GM23338 (cell line): ENCODE data around the gene FTCD. TPM values are rescaled to one million over a fixed set of nuclear protein-coding genes. Genes with fewer than 3 reads are reported as not detected.

Experiments used
- ATAC-seq: fragments of 200-7000 bp; cut with Tn5 transposase; 3 replicates; pipeline ENCODE4 v1.9.1; 2020
- DNase-seq: peaks from one replicate; pipeline ENCODE4 v3.0.0-alpha.2; 2015; ENCODE audit warnings: low spot score
- H2AFZ ChIP-seq: fragments of 200-600 bp; sonication (generic); 2 replicates; pipeline ENCODE4 v1.8.0; 2016; ENCODE audit warnings: antibody characterized with exemption, mild to moderate bottlenecking, moderate library complexity
- H3F3A ChIP-seq: fragments of 200-600 bp; sonication (generic); replicated peaks from 2 replicates; pipeline ENCODE4 v1.8.0; 2017; ENCODE audit warnings: antibody characterized with exemption, mixed run types, low read depth
- H3K27ac ChIP-seq: fragments of 200-600 bp; sonication (generic); 2 replicates; pipeline ENCODE4 v1.6.1; 2016; ENCODE audit warnings: low read depth
- H3K27me3 ChIP-seq: fragments of 200-600 bp; sonication (generic); 2 replicates; pipeline ENCODE4 v1.8.0; 2016; ENCODE audit warnings: mild to moderate bottlenecking, mixed run types, moderate library complexity; ENCODE audit not compliant: insufficient read depth
- H3K36me3 ChIP-seq: fragments of 200-600 bp; sonication (generic); 2 replicates; pipeline ENCODE4 v1.8.0; 2016; ENCODE audit warnings: mild to moderate bottlenecking; ENCODE audit not compliant: insufficient read depth
- H3K4me1 ChIP-seq: fragments of 200-600 bp; sonication (generic); 2 replicates; pipeline ENCODE4 v1.8.0; 2016; ENCODE audit warnings: mild to moderate bottlenecking, moderate library complexity; ENCODE audit not compliant: insufficient read depth
- H3K4me2 ChIP-seq: fragments of 200-600 bp; sonication (generic); 2 replicates; pipeline ENCODE4 v1.7.1; 2017; ENCODE audit warnings: mixed run types
- H3K4me3 ChIP-seq: fragments of 200-600 bp; sonication (generic); 2 replicates; pipeline ENCODE4 v1.6.1; 2016; ENCODE audit warnings: mixed run types
- H3K79me2 ChIP-seq: fragments of 200-600 bp; sonication (generic); replicated peaks from 2 replicates; pipeline ENCODE4 v1.8.0; 2017; ENCODE audit warnings: mild to moderate bottlenecking; ENCODE audit not compliant: insufficient read depth
- H3K9me2 ChIP-seq: fragments of 200-600 bp; sonication (generic); 2 replicates; pipeline ENCODE4 v1.8.0; 2017; ENCODE audit not compliant: insufficient read depth
- H4K20me1 ChIP-seq: fragments of 200-600 bp; sonication (generic); replicated peaks from 2 replicates; pipeline ENCODE4 v1.8.0; 2017; ENCODE audit warnings: mild to moderate bottlenecking; ENCODE audit not compliant: insufficient read depth
- H3K27ac Mint-ChIP-seq: 2 replicates; pipeline ENCODE4 v1.8.0; 2020; ENCODE audit warnings: inconsistent platforms, mild to moderate bottlenecking, moderate library complexity, mixed read lengths
- H3K27me3 Mint-ChIP-seq: 3 replicates; pipeline ENCODE4 v1.8.0; 2022; ENCODE audit warnings: low read depth, mild to moderate bottlenecking, moderate library complexity, mixed read lengths, inconsistent platforms; ENCODE audit not compliant: insufficient read depth, poor library complexity
- H3K36me3 Mint-ChIP-seq: 3 replicates; pipeline ENCODE4 v1.8.0; 2021; ENCODE audit warnings: low read depth, mild to moderate bottlenecking, inconsistent platforms, moderate library complexity, mixed read lengths
- H3K4me1 Mint-ChIP-seq: 3 replicates; pipeline ENCODE4 v1.8.0; 2020; ENCODE audit warnings: mild to moderate bottlenecking, inconsistent platforms, mixed read lengths
- H3K4me3 Mint-ChIP-seq: 3 replicates; pipeline ENCODE4 v1.8.0; 2021; ENCODE audit warnings: moderate library complexity, mild to moderate bottlenecking, inconsistent platforms, mixed read lengths
- H3K9me3 Mint-ChIP-seq: 3 replicates; pipeline ENCODE4 v1.8.0; 2020; ENCODE audit warnings: moderate library complexity, mild to moderate bottlenecking, inconsistent platforms, mixed read lengths
- NANOG ChIP-seq: IDR thresholded peaks from 2 replicates; pipeline ENCODE4 v1.6.1; 2016; ENCODE audit warnings: antibody characterized with exemption, borderline replicate concordance
- POLR2AphosphoS5 ChIP-seq: IDR thresholded peaks from 2 replicates; pipeline ENCODE4 v1.6.1; 2016; ENCODE audit warnings: antibody characterized with exemption, low read depth
- polyA plus RNA-seq: library from polyadenylated mRNA; unstranded; fragments of >200 nt; fragmentation: Nextera tagmentation; extraction: Ambion mirVana; gene quantifications from 2 replicates; pipeline ENCODE4 v1.2.1, GENCODE V29; 2016
- total RNA-seq: library from RNA; depleted of rRNA; stranded (reverse); fragments of >200 nt; shearing (Covaris generic); gene quantifications from 2 replicates; pipeline ENCODE4 v1.2.3, GENCODE V29; 2014
- TF ChIP-seq, protein P1 (sequence below): IDR thresholded peaks from 2 replicates; pipeline ENCODE4 v1.6.1; 2016; ENCODE audit warnings: antibody characterized with exemption
- TF ChIP-seq, protein P2 (sequence below): fragments of 250-450 bp; sonication (Bioruptor Pico); IDR thresholded peaks from 2 replicates; pipeline ENCODE4 v1.5.0; 2020; ENCODE audit warnings: mild to moderate bottlenecking, moderate library complexity
- TF ChIP-seq, protein P3 (sequence below): IDR thresholded peaks from one replicate; pipeline ENCODE4 v1.6.1; 2018; ENCODE audit warnings: antibody characterized with exemption; ENCODE audit not compliant: unreplicated experiment

FTCD gene
- total and polyA plus RNA-seq, 2 experiments from 2014 or later, result 0.90 to 2.3 TPM

DNA sequence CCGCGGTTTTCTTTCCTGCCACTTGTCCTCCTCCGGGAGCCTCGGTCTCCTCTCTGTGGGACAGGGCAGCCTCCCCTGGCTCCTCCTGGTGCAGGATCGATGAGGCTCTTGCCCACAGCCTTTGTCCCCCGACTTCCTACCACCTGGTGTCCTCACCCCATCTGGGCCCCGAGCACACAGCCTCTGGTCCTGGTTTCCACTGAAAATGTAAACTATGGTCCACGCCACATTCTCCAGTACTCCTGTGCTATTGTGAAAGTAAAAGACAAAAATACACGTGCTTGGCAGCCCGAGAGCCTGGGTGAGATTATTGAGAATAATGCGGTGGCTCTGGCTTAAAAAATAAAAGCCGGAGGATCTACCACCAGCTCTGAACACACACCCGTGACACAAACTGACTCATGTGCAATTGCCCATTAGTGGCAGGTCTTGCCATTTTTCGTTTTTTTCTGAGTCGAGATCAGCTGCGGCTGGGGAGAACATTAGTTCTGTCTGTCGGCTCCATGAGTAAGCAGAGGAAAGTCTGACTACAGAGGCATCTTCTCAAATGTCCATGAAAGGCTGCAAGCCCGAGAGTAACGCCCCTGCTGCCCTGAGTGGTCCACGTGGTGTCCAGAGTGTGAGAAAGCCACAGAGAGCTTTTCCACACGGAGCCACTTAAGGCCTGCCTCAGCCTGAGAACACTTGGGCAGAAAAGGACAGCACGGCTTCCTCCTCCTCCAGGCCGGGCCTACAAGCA lies 63.2 kb downstream of the FTCD start:
- Histone ChIP-seq H3K4me3 (no peak overlapping the region), H2AFZ (no peak overlapping the region), H3K4me2 (no peak overlapping the region), H4K20me1 (no peaks in the 10 kb centered on the region), H3K27ac (no peak overlapping the region), H3F3A (no peaks in the 10 kb centered on the region), H3K27me3 (no peaks in the 10 kb centered on the region), H3K9me2 (0 out of 2 replicates have a peak, but pooled peaks cover 2% of the 10 kb centered on the region), H3K36me3 (no peaks in the 10 kb centered on the region), H3K4me1 (no peaks in the 10 kb centered on the region), H3K79me2 (no peaks in the 10 kb centered on the region)
- Mint-ChIP-seq H3K27ac (no peak overlapping the region), H3K27me3 (peaks cover 19% of the 10 kb centered on the region), H3K4me1 (peaks cover 3% of the 10 kb centered on the region; the same call in 1 of the 3 replicates), H3K9me3 (peaks cover 54% of the 10 kb centered on the region), H3K36me3 (peaks cover 35% of the 10 kb centered on the region), H3K4me3 (no peak overlapping the region)
- ATAC-seq (no peak), DNase-seq (no peak)
- TF ChIP-seq POLR2AphosphoS5 (no peak), NANOG (no peak)
- TF ChIP-seq, protein P1, sequence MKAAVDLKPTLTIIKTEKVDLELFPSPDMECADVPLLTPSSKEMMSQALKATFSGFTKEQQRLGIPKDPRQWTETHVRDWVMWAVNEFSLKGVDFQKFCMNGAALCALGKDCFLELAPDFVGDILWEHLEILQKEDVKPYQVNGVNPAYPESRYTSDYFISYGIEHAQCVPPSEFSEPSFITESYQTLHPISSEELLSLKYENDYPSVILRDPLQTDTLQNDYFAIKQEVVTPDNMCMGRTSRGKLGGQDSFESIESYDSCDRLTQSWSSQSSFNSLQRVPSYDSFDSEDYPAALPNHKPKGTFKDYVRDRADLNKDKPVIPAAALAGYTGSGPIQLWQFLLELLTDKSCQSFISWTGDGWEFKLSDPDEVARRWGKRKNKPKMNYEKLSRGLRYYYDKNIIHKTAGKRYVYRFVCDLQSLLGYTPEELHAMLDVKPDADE, result no peak
- TF ChIP-seq, protein P2, sequence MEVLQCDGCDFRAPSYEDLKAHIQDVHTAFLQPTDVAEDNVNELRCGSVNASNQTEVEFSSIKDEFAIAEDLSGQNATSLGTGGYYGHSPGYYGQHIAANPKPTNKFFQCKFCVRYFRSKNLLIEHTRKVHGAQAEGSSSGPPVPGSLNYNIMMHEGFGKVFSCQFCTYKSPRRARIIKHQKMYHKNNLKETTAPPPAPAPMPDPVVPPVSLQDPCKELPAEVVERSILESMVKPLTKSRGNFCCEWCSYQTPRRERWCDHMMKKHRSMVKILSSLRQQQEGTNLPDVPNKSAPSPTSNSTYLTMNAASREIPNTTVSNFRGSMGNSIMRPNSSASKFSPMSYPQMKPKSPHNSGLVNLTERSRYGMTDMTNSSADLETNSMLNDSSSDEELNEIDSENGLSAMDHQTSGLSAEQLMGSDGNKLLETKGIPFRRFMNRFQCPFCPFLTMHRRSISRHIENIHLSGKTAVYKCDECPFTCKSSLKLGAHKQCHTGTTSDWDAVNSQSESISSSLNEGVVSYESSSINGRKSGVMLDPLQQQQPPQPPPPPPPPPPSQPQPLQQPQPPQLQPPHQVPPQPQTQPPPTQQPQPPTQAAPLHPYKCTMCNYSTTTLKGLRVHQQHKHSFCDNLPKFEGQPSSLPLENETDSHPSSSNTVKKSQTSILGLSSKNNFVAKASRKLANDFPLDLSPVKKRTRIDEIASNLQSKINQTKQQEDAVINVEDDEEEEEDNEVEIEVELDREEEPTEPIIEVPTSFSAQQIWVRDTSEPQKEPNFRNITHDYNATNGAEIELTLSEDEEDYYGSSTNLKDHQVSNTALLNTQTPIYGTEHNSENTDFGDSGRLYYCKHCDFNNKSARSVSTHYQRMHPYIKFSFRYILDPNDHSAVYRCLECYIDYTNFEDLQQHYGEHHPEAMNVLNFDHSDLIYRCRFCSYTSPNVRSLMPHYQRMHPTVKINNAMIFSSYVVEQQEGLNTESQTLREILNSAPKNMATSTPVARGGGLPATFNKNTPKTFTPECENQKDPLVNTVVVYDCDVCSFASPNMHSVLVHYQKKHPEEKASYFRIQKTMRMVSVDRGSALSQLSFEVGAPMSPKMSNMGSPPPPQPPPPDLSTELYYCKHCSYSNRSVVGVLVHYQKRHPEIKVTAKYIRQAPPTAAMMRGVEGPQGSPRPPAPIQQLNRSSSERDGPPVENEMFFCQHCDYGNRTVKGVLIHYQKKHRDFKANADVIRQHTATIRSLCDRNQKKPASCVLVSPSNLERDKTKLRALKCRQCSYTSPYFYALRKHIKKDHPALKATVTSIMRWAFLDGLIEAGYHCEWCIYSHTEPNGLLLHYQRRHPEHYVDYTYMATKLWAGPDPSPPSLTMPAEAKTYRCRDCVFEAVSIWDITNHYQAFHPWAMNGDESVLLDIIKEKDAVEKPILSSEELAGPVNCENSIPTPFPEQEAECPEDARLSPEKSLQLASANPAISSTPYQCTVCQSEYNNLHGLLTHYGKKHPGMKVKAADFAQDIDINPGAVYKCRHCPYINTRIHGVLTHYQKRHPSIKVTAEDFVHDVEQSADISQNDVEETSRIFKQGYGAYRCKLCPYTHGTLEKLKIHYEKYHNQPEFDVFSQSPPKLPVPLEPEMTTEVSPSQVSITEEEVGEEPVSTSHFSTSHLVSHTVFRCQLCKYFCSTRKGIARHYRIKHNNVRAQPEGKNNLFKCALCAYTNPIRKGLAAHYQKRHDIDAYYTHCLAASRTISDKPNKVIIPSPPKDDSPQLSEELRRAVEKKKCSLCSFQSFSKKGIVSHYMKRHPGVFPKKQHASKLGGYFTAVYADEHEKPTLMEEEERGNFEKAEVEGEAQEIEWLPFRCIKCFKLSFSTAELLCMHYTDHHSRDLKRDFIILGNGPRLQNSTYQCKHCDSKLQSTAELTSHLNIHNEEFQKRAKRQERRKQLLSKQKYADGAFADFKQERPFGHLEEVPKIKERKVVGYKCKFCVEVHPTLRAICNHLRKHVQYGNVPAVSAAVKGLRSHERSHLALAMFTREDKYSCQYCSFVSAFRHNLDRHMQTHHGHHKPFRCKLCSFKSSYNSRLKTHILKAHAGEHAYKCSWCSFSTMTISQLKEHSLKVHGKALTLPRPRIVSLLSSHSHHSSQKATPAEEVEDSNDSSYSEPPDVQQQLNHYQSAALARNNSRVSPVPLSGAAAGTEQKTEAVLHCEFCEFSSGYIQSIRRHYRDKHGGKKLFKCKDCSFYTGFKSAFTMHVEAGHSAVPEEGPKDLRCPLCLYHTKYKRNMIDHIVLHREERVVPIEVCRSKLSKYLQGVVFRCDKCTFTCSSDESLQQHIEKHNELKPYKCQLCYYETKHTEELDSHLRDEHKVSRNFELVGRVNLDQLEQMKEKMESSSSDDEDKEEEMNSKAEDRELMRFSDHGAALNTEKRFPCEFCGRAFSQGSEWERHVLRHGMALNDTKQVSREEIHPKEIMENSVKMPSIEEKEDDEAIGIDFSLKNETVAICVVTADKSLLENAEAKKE (CRISPR knock-in tag), result no peak
- TF ChIP-seq, protein P3, sequence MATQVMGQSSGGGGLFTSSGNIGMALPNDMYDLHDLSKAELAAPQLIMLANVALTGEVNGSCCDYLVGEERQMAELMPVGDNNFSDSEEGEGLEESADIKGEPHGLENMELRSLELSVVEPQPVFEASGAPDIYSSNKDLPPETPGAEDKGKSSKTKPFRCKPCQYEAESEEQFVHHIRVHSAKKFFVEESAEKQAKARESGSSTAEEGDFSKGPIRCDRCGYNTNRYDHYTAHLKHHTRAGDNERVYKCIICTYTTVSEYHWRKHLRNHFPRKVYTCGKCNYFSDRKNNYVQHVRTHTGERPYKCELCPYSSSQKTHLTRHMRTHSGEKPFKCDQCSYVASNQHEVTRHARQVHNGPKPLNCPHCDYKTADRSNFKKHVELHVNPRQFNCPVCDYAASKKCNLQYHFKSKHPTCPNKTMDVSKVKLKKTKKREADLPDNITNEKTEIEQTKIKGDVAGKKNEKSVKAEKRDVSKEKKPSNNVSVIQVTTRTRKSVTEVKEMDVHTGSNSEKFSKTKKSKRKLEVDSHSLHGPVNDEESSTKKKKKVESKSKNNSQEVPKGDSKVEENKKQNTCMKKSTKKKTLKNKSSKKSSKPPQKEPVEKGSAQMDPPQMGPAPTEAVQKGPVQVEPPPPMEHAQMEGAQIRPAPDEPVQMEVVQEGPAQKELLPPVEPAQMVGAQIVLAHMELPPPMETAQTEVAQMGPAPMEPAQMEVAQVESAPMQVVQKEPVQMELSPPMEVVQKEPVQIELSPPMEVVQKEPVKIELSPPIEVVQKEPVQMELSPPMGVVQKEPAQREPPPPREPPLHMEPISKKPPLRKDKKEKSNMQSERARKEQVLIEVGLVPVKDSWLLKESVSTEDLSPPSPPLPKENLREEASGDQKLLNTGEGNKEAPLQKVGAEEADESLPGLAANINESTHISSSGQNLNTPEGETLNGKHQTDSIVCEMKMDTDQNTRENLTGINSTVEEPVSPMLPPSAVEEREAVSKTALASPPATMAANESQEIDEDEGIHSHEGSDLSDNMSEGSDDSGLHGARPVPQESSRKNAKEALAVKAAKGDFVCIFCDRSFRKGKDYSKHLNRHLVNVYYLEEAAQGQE, result no peak
